ENCODE measurements around the gene KLK2. TPM values are rescaled to one million over a fixed set of nuclear protein-coding genes. Genes with fewer than 3 reads are reported as not detected.
"Not testable (repeated sequence)": the region's sequence is repeated elsewhere in the genome, so short reads cannot be mapped to it uniquely, and the experiment has no call there.

The KLK2 gene
- polyA plus RNA-seq, 10 donors: not detected

- no peak for DNase-seq
Observed at GRCh38 chr19:50893047-50893736, 20.0 kb downstream of the KLK2 start.

- no peak for DNase-seq
Observed at GRCh38 chr19:50894478-50895356, 21.5 kb downstream of the KLK2 start.

- not testable (repeated sequence) for DNase-seq
Observed at GRCh38 chr19:50896089-50896590, 22.9 kb downstream of the KLK2 start.

- DNase-seq: no peak
Observed at GRCh38 chr19:50896591-50897190, 23.5 kb downstream of the KLK2 start.

GRCh38 chr19:50897191-50897607 lies 24.0 kb downstream of the KLK2 start:
- DNase-seq: no peak

GRCh38 chr19:50897612-50898011 lies 24.4 kb downstream of the KLK2 start:
- no peak for DNase-seq

GRCh38 chr19:50898018-50898417 lies 24.8 kb downstream of the KLK2 start:
- no peak for DNase-seq

- DNase-seq: no peak
Observed at GRCh38 chr19:50899569-50899968, 26.3 kb downstream of the KLK2 start.

GRCh38 chr19:50902640-50903039 lies 29.4 kb downstream of the KLK2 start:
- no peak for DNase-seq

- DNase-seq: no peak
Observed at GRCh38 chr19:50906217-50906616, 33.0 kb downstream of the KLK2 start.

GRCh38 chr19:50908336-50908735 lies 35.1 kb downstream of the KLK2 start:
- no peak for DNase-seq

- peak in 1 of 3 donors; percentile 9 for DNase-seq
Observed at GRCh38 chr19:50909240-50910070, 36.2 kb downstream of the KLK2 start.

GRCh38 chr19:50910722-50911121 lies 37.5 kb downstream of the KLK2 start:
- DNase-seq: no peak

- DNase-seq: no peak
Observed at GRCh38 chr19:50911206-50912101, 38.2 kb downstream of the KLK2 start, which contains the start of gene KLK4. Gene KLK4, minus strand, starts transcription at chr19:50911395. Its CDS starts 657 bp downstream, at chr19:50910738.

GRCh38 chr19:50912102-50912599 lies 38.9 kb downstream of the KLK2 start:
- DNase-seq: no peak

GRCh38 chr19:50912727-50913716 lies 39.8 kb downstream of the KLK2 start:
- DNase-seq: no peak

GRCh38 chr19:50916069-50916468 lies 42.8 kb downstream of the KLK2 start:
- no peak for DNase-seq

- DNase-seq: peak in 1 of 3 donors; percentile 30
Observed at GRCh38 chr19:50921426-50922316, 48.4 kb downstream of the KLK2 start.
